Measurements from ENCODE around the gene PIK3R5. TPM values are rescaled to one million over a fixed set of nuclear protein-coding genes. Genes with fewer than 3 reads are reported as not detected.

PIK3R5 gene
- total RNA-seq, 1 experiment from 2014 or later, result 2.5 TPM

GRCh38 chr17:8893059-8893458 is 72.4 kb downstream of the PIK3R5 start (continued):
- TF ChIP-seq REST (IDR thresholded peaks at IDR 0.05; ENCODE audit: low read depth) (no peak), ATF3 (IDR thresholded peaks at IDR 0.05) (no peak), ZFX (IDR thresholded peaks at IDR 0.05) (no peak), ZBTB33 (IDR thresholded peaks at IDR 0.05; ENCODE audit: extremely low read depth, insufficient replicate concordance, low read length) (no peak), EZH2 (IDR thresholded peaks at IDR 0.05) (no peak), JUND (IDR thresholded peaks at IDR 0.05) (no peak)

- H4K20me1 ChIP-seq (ENCODE audit: insufficient read depth), result no peaks in the 10 kb centered on the region
- no peaks in the 10 kb centered on the region for H3K79me2 ChIP-seq (ENCODE audit: insufficient read depth, low read length)
- ATAC-seq (no peak), DNase-seq (ENCODE audit: low read depth, low spot score) (no peak)
- peaks cover 0 to 5% of the 10 kb centered on the region in 2 experiments; a peak in 1 of 4 replicates for H3K4me1 ChIP-seq (ENCODE audit: control insufficient read depth in 1 of 2, insufficient read depth in 2 of 2, low read length in 2 of 2)
- no peaks in the 10 kb centered on the region for H3K9me2 ChIP-seq (ENCODE audit: insufficient read depth)
- no peaks in the 10 kb centered on the region for H3K27me3 ChIP-seq (ENCODE audit: insufficient read depth, low read length)
- ChIA-PET POLR2A (no interaction called here), CTCF (interaction anchor here (1.5 kb wide), 1 partner anchor 106 kb away, joined by 4 read pairs; no protein-coding TSS in a partner anchor), RAD21 (ENCODE audit: low non-redundant PET in 1 of 2, low total read pairs in 2 of 2, uncharacterized antibody in 2 of 2, unreplicated experiment in 2 of 2) (no interaction called here)
- no peak overlapping the region for H3K4me3 ChIP-seq (replicated peaks in 1 of 2; ENCODE audit: low read depth in 1 of 2, low read length in 2 of 2)
- H3K27ac ChIP-seq (ENCODE audit: low read depth, low read length), result no peak overlapping the region
- no peak overlapping the region for H2AFZ ChIP-seq (ENCODE audit: low read depth, low read length, poor library complexity, severe bottlenecking)
- no peak for TF ChIP-seq MAX (IDR thresholded peaks at IDR 0.05)
- no peak for TF ChIP-seq RAD21 (IDR thresholded peaks at IDR 0.05; ENCODE audit: low read depth)
- TF ChIP-seq SIN3A (IDR thresholded peaks at IDR 0.05; ENCODE audit: low read depth), result no peak
- TF ChIP-seq REST (IDR thresholded peaks at IDR 0.05; ENCODE audit: low read depth), result no peak
- no peak for TF ChIP-seq JUND (IDR thresholded peaks at IDR 0.05)
- no peak for TF ChIP-seq ZBTB33 (IDR thresholded peaks at IDR 0.05; ENCODE audit: extremely low read depth, insufficient replicate concordance, low read length)
- no peak for TF ChIP-seq POLR2AphosphoS5 (IDR thresholded peaks at IDR 0.05; ENCODE audit: low read depth, low read length)
- no peak for TF ChIP-seq ZNF274 (IDR thresholded peaks at IDR 0.05; ENCODE audit: low read depth, low read length)
- no peak for TF ChIP-seq ZFX (IDR thresholded peaks at IDR 0.05)
- intact Hi-C loops (cut with micrococcal nuclease), result loop anchor here (10.0 kb wide), 2 partner anchors 508 to 632 kb away; partner anchors contain the start of gene RPL26
- H3K9me3 ChIP-seq (ENCODE audit: control insufficient read depth in 1 of 2, insufficient read depth in 1 of 2, low read depth in 1 of 2, low read length in 2 of 2), result no peaks in the 10 kb centered on the region
- H3K4me2 ChIP-seq (ENCODE audit: low read length), result no peak overlapping the region
- no peaks in the 10 kb centered on the region for H3K36me3 ChIP-seq (ENCODE audit: control insufficient read depth in 1 of 2, insufficient read depth in 2 of 2, low read length in 2 of 2)
- no TSS peak for BruUV-seq (replicated peaks)
- no peak overlapping the region for H3K9ac ChIP-seq (ENCODE audit: low read length)
Observed at GRCh38 chr17:8892338-8892690, 73.2 kb downstream of the PIK3R5 start.

All from HCT116 (cell line).